Psoas muscle (tissue), 8 donors: Measurements from ENCODE around the gene UAP1. TPM values are rescaled to one million over a fixed set of nuclear protein-coding genes. Genes with fewer than 3 reads are reported as not detected.
"Not testable (repeated sequence)": the region's sequence is repeated elsewhere in the genome, so short reads cannot be mapped to it uniquely, and the experiment has no call there.

Experiments used
- ATAC-seq, 4 donors: fragments of 200-7000 bp; cut with Tn5 transposase; one replicate each; pipeline ENCODE4 v1.9.1; 2020; ENCODE audit warnings: moderate library complexity in 3 of 4, mild to moderate bottlenecking in 2 of 4
- DNase-seq, 2 donors: peaks; one replicate each; pipeline ENCODE4 v3.0.0-alpha.2; 2020
- H3K27ac ChIP-seq: fragments of 200-600 bp; one replicate; pipeline ENCODE4 v1.8.0; 2022
- H3K27me3 ChIP-seq, 3 donors: fragments of 200-600 bp in 1 of 3; one replicate each; pipeline versions ENCODE4 v1.6.1 to v1.8.0; 2013 to 2022; ENCODE audit warnings: low read length in 2 of 3, mild to moderate bottlenecking in 2 of 3, moderate library complexity in 1 of 3; ENCODE audit not compliant: insufficient read depth in 3 of 3
- H3K36me3 ChIP-seq, 2 donors: fragments of 200-600 bp in 1 of 2; one replicate each; pipeline versions ENCODE4 v1.6.1 to v1.8.0; 2013 to 2022; ENCODE audit warnings: low read depth in 1 of 2, mild to moderate bottlenecking in 1 of 2, moderate library complexity in 1 of 2; ENCODE audit not compliant: insufficient read depth in 1 of 2
- H3K4me1 ChIP-seq: fragments of 200-600 bp; one replicate; pipeline ENCODE4 v1.8.0; 2022
- H3K4me3 ChIP-seq: fragments of 200-600 bp; one replicate; pipeline ENCODE4 v1.8.0; 2022; ENCODE audit warnings: mild to moderate bottlenecking
- H3K9me3 ChIP-seq: fragments of 200-600 bp; one replicate; pipeline ENCODE4 v1.8.0; 2022
- WGBS, 3 donors: extraction: QIAGEN DNeasy Blood & Tissue Kit; methylation state at CpG; one replicate each; pipeline versions ENCODE4 v1.1.6 to v1.1.7; 2013; 5-methylcytosine and 5-hydroxymethylcytosine counted together
- intact Hi-C, 2 donors: fragments of 100-400 bp; cut with DNase I; formaldehyde crosslinking; loops; one replicate each; pipeline versions ENCODE4 v1.11.0 to v1.14.2; 2022
- polyA plus RNA-seq, 3 donors: library from polyadenylated mRNA; stranded (reverse); fragments of 200-250 nt; gene quantifications; one replicate each; pipeline ENCODE4 v1.2.3, GENCODE V29; 2013
- total RNA-seq, 4 donors: library from RNA; stranded (reverse); fragmentation: NEBNext Ultra II Directional in 2 of 4; extraction: Animal tissue kit (Norgen Biotek cat#: 25700) in 2 of 4; gene quantifications; one replicate each; pipeline versions ENCODE4 v1.2.1 to v1.2.4, GENCODE V29; 2021 to 2023
- TF ChIP-seq, protein P1 (sequence below): fragments of 200-600 bp; IDR thresholded peaks from one replicate; pipeline ENCODE4 v1.8.0; 2022; ENCODE audit warnings: antibody characterized with exemption
- donor health status: healthy with polysubstance abuse.
- donor health status: DM: no; HTN: no; CAD: no; lungs with moderate emphysema.
- donor health status: Bipolar disorder and iron deficiency.
- donor health status: healthy.
- donor health status: DM: yes; HTN: yes; CAD: no.
- donor health status: DM: no; HTN: no; CAD: no.
- donor health status: DM: no; HTN: no; CAD: no.
- donor health status: DM: yes; HTN: yes; CAD: no.

UAP1 gene
- total and polyA plus RNA-seq, 7 donors, result 24.1 to 147 (median 40.1) TPM

- TF ChIP-seq, protein P1, sequence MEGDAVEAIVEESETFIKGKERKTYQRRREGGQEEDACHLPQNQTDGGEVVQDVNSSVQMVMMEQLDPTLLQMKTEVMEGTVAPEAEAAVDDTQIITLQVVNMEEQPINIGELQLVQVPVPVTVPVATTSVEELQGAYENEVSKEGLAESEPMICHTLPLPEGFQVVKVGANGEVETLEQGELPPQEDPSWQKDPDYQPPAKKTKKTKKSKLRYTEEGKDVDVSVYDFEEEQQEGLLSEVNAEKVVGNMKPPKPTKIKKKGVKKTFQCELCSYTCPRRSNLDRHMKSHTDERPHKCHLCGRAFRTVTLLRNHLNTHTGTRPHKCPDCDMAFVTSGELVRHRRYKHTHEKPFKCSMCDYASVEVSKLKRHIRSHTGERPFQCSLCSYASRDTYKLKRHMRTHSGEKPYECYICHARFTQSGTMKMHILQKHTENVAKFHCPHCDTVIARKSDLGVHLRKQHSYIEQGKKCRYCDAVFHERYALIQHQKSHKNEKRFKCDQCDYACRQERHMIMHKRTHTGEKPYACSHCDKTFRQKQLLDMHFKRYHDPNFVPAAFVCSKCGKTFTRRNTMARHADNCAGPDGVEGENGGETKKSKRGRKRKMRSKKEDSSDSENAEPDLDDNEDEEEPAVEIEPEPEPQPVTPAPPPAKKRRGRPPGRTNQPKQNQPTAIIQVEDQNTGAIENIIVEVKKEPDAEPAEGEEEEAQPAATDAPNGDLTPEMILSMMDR, result no peak
- no peak overlapping the region for H3K4me3 ChIP-seq
- intact Hi-C loops, result no loop called here
- no peak for ATAC-seq
- no peak for DNase-seq
- no peaks in the 10 kb centered on the region for H3K9me3 ChIP-seq
- no peak overlapping the region for H3K27ac ChIP-seq
- peaks cover 5 to 31% of the 10 kb centered on the region in 2 donors for H3K36me3 ChIP-seq
- WGBS, 3 donors, result 85 to 90% (median 86%) methylated on average over 1 of the region's 1 CpG
- peaks cover 14% of the 10 kb centered on the region for H3K4me1 ChIP-seq
- no peaks in the 10 kb centered on the region for H3K27me3 ChIP-seq
These were observed 5.3 kb downstream of the UAP1 start for GRCh38 chr1:162566870-162567269.

DNA sequence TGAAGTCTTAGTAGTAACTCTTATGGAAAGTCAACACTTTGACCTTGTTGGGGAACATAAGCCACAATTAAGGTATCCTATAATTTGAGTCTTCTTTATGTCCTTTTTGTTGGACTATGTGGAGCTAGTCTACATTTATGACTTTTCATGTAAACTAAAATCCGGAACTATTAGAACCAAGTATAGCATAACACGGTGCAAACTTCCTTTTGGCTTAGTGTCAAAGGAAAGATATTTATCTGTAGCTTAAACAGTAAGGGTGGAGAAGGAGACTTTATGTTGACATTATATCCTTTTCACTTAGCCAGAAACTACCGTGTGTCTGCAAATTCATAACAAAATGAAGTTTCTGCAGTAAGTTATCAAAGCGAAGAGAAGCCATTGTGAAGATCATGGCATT is 7.3 kb downstream of the UAP1 start:
- 70 to 76% (median 73%) methylated on average over 4 of the region's 4 CpGs for WGBS, 3 donors
- Histone ChIP-seq H3K9me3 (no peaks in the 10 kb centered on the region), H3K27me3 (no peaks in the 10 kb centered on the region), H3K36me3 (peaks cover 5 to 31% of the 10 kb centered on the region in 2 donors), H3K27ac (no peak overlapping the region), H3K4me3 (no peak overlapping the region), H3K4me1 (peaks cover 15% of the 10 kb centered on the region)
- no peak for DNase-seq
- no peak for ATAC-seq
- intact Hi-C loops, result no loop called here
- TF ChIP-seq, protein P1, result no peak

DNA sequence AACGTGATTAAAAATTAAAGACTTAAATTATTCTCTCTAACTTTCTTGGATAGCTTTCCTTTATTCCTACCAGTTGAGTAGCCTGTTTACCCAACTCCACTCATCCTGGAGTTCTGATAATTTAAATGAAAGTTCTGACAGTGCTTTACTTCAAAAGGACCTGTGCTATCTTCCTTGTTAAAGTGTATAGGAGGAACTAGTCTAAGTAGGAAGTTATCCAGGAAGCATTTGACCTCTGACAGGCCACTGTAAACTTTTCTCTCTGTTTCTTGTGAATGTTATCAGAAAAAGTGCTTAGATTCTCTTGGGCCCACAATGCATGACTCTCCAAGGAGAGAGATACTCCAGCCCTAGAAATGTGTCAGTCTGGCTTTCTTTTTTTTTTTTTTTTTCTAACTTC is 9.2 kb downstream of the UAP1 start:
- intact Hi-C loops, result no loop called here
- H3K4me1 ChIP-seq, result peaks cover 13% of the 10 kb centered on the region
- WGBS, 3 donors, result 80 to 84% (median 82%) methylated on average over 1 of the region's 1 CpG
- H3K27ac ChIP-seq, result no peak overlapping the region
- DNase-seq, result no peak
- no peak overlapping the region for H3K4me3 ChIP-seq
- TF ChIP-seq, protein P1, result no peak
- H3K9me3 ChIP-seq, result no peaks in the 10 kb centered on the region
- peaks cover 5 to 30% of the 10 kb centered on the region in 2 donors for H3K36me3 ChIP-seq
- ATAC-seq, result no peak
- H3K27me3 ChIP-seq, result no peaks in the 10 kb centered on the region

GRCh38 chr1:162571121-162571520 is 9.6 kb downstream of the UAP1 start:
- H3K4me3 ChIP-seq, DNase-seq, ATAC-seq, H3K27me3 ChIP-seq, intact Hi-C loops, H3K9me3 ChIP-seq, H3K27ac ChIP-seq: not testable (repeated sequence)
- H3K36me3 ChIP-seq, result peaks cover 5 to 26% of the 10 kb centered on the region in 2 donors
- peaks cover 13% of the 10 kb centered on the region for H3K4me1 ChIP-seq
- 88 to 94% (median 93%) methylated on average over 7 of the region's 7 CpGs for WGBS, 3 donors

DNA sequence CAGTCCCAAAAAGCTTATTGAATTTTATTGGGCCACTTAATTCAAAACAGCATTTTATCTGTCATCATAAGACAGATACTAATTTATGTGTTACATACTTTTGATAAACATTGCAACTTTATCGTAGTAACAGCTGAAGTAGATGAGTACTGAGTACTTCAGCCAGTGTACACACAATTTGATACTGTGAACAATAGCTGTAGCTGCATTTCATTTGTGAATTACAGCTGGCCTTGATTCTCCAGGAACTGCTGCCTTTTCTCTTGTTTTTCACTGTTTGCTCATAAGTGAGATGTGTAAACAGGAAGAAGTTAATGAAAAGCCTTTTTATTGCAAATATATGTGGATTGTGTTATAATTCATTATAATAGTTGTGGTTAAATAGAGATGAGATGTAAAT is 10.2 kb downstream of the UAP1 start:
- Histone ChIP-seq H3K27ac (no peak overlapping the region), H3K27me3 (no peaks in the 10 kb centered on the region), H3K4me1 (peaks cover 13% of the 10 kb centered on the region), H3K9me3 (no peaks in the 10 kb centered on the region), H3K36me3 (peaks cover 5 to 26% of the 10 kb centered on the region in 2 donors), H3K4me3 (no peak overlapping the region)
- TF ChIP-seq, protein P1, result no peak
- no peak for DNase-seq
- no peak for ATAC-seq
- WGBS, 3 donors, result 23 to 37% (median 33%) methylated on average over 1 of the region's 1 CpG
- intact Hi-C loops, result no loop called here
